Body of pancreas (tissue), 4 donors: ENCODE measurements around the gene ZNF732.

Experiments used
- POLR2A ChIP-seq, 3 donors: fragments of 450-650 bp; IDR thresholded peaks; one replicate each; pipeline ENCODE4 v1.6.1; 2016; ENCODE audit warnings: antibody characterized with exemption in 3 of 3, mild to moderate bottlenecking in 2 of 3
- TF ChIP-seq, protein P1 (sequence below), 7 experiments: fragments of 450-650 bp in 4 of 7; fragments of 200-600 bp in 3 of 7; sonication (generic) in 3 of 7; IDR thresholded peaks; one replicate each; pipeline ENCODE4 v1.5.1; 2016 to 2019; ENCODE audit warnings: antibody characterized with exemption in 7 of 7

DNA sequence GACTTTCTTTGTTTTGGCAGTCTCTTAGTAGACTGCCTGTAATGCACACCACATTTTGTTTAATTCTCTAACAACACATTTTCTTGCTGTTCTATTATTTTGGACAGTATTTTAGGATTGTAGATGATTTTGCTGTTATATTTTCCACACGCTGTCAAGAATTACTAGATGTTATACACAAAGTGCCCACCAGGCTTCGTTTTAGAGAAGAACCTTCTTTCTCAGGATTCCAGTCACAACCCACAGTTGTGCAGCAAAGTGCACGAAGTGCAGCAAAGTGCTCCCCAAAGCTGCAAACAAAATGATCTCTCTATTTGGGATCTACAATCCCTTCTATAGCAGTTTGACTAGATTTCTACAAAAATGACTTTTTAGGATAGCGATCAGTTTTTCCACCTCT, 34.7 kb upstream of the ZNF732 start:
- TF ChIP-seq, protein P1, sequence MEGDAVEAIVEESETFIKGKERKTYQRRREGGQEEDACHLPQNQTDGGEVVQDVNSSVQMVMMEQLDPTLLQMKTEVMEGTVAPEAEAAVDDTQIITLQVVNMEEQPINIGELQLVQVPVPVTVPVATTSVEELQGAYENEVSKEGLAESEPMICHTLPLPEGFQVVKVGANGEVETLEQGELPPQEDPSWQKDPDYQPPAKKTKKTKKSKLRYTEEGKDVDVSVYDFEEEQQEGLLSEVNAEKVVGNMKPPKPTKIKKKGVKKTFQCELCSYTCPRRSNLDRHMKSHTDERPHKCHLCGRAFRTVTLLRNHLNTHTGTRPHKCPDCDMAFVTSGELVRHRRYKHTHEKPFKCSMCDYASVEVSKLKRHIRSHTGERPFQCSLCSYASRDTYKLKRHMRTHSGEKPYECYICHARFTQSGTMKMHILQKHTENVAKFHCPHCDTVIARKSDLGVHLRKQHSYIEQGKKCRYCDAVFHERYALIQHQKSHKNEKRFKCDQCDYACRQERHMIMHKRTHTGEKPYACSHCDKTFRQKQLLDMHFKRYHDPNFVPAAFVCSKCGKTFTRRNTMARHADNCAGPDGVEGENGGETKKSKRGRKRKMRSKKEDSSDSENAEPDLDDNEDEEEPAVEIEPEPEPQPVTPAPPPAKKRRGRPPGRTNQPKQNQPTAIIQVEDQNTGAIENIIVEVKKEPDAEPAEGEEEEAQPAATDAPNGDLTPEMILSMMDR (IDR thresholded peaks at IDR 0.05): peak in 2 of 7 experiments; percentile 5 to 11
- TF ChIP-seq POLR2A (IDR thresholded peaks at IDR 0.05): no peak
